HEK293T (cell line): ENCODE data around the gene CCNYL1.

Experiments used
- CTCF ChIA-PET: fragments of 350-600 bp; formaldehyde crosslinking; extraction: SDS; loops from one replicate; lab custom pipeline; 2021; ENCODE audit warnings: antibody characterized with exemption, inconsistent platforms; lab: Yijun Ruan, JAX
- POLR2A ChIA-PET: fragments of 350-600 bp; formaldehyde crosslinking; extraction: SDS; loops from one replicate; lab custom pipeline; 2020; ENCODE audit warnings: antibody characterized with exemption, inconsistent platforms; lab: Yijun Ruan, JAX
- DNase-seq: peaks from one replicate; pipeline ENCODE4 v3.0.0; 2012; ENCODE audit warnings: mixed read lengths; ENCODE audit errors: extremely low spot score
- ARNT ChIP-seq: fragments of 450-650 bp; IDR thresholded peaks from 2 replicates; pipeline ENCODE4 v1.6.1; 2017; ENCODE audit warnings: mild to moderate bottlenecking
- BHLHE40 ChIP-seq: fragments of 450-650 bp; IDR thresholded peaks from 2 replicates; pipeline ENCODE4 v1.6.1; 2016; ENCODE audit warnings: mild to moderate bottlenecking, moderate library complexity, borderline replicate concordance
- CTBP1 ChIP-seq: fragments of 450-650 bp; IDR thresholded peaks from 2 replicates; pipeline ENCODE4 v1.6.1; 2016; ENCODE audit warnings: borderline replicate concordance
- ELF4 ChIP-seq: fragments of 450-650 bp; IDR thresholded peaks from 2 replicates; pipeline ENCODE4 v1.6.1; 2017; ENCODE audit warnings: antibody characterized with exemption
- FOXA1 ChIP-seq: fragments of 450-650 bp; IDR thresholded peaks from 2 replicates; pipeline ENCODE4 v1.6.1; 2016; ENCODE audit warnings: mild to moderate bottlenecking
- FOXK2 ChIP-seq: fragments of 450-650 bp; IDR thresholded peaks from 2 replicates; pipeline ENCODE4 v1.6.1; 2016; ENCODE audit warnings: mild to moderate bottlenecking
- FOXM1 ChIP-seq: fragments of 450-650 bp; IDR thresholded peaks from 2 replicates; pipeline ENCODE4 v1.6.1; 2017; ENCODE audit warnings: mild to moderate bottlenecking, borderline replicate concordance
- HDGF ChIP-seq: fragments of 450-650 bp; IDR thresholded peaks from 2 replicates; pipeline ENCODE4 v1.6.1; 2017; ENCODE audit warnings: antibody characterized with exemption, borderline replicate concordance
- L3MBTL2 ChIP-seq: fragments of 450-650 bp; conservative IDR thresholded peaks from 2 replicates; pipeline ENCODE4 v1.6.1; 2016; ENCODE audit warnings: mild to moderate bottlenecking
- LEF1 ChIP-seq: fragments of 450-650 bp; IDR thresholded peaks from 2 replicates; pipeline ENCODE4 v1.6.1; 2017; ENCODE audit warnings: mild to moderate bottlenecking, borderline replicate concordance
- NFRKB ChIP-seq: fragments of 450-650 bp; IDR thresholded peaks from 2 replicates; pipeline ENCODE4 v1.6.1; 2016; ENCODE audit warnings: mild to moderate bottlenecking, moderate library complexity
- PKNOX1 ChIP-seq: fragments of 450-650 bp; IDR thresholded peaks from 2 replicates; pipeline ENCODE4 v1.6.1; 2016
- SP1 ChIP-seq: fragments of 450-650 bp; IDR thresholded peaks from 2 replicates; pipeline ENCODE4 v1.6.1; 2017
- SUZ12 ChIP-seq: fragments of 450-650 bp; IDR thresholded peaks from 2 replicates; pipeline ENCODE4 v1.6.1; 2016; ENCODE audit warnings: mild to moderate bottlenecking
- TARDBP ChIP-seq: fragments of 450-650 bp; IDR thresholded peaks from 2 replicates; pipeline ENCODE4 v1.6.1; 2016
- ZNF384 ChIP-seq: fragments of 450-650 bp; IDR thresholded peaks from 2 replicates; pipeline ENCODE4 v1.6.1; 2016

Gene CCNYL1

DNA sequence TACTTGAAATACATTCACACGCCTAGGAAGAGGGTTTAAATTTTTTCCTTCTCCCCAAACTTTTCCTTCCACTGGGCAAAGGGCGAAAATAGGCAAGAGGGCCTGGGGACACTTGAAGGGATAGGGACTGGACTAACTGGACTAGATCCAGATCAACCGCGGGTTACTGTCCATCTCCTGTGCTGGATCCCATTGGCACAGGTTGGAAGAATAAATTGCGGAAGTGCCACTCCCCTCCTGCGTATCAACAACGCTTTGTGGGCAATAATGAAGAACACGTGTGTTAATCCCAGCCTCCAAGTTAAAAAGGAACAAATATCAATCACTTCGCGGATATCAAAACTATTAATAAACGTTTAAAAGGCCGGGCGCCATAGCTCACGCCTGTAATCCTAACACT lies 60.0 kb downstream of the CCNYL1 start:
- no peak for TF ChIP-seq CTBP1
- TF ChIP-seq SP1 = no peak
- TF ChIP-seq SUZ12 = no peak
- no peak for TF ChIP-seq FOXA1
- no peak for TF ChIP-seq FOXM1
- no peak for TF ChIP-seq L3MBTL2
- TF ChIP-seq TARDBP = no peak
- no peak for TF ChIP-seq LEF1
- no peak for TF ChIP-seq PKNOX1
- TF ChIP-seq ELF4 = no peak
- TF ChIP-seq BHLHE40 = no peak
- no peak for TF ChIP-seq ARNT
- no peak for TF ChIP-seq HDGF
- CTCF ChIA-PET = no interaction called here
- POLR2A ChIA-PET = no interaction called here
- DNase-seq = no peak

DNA sequence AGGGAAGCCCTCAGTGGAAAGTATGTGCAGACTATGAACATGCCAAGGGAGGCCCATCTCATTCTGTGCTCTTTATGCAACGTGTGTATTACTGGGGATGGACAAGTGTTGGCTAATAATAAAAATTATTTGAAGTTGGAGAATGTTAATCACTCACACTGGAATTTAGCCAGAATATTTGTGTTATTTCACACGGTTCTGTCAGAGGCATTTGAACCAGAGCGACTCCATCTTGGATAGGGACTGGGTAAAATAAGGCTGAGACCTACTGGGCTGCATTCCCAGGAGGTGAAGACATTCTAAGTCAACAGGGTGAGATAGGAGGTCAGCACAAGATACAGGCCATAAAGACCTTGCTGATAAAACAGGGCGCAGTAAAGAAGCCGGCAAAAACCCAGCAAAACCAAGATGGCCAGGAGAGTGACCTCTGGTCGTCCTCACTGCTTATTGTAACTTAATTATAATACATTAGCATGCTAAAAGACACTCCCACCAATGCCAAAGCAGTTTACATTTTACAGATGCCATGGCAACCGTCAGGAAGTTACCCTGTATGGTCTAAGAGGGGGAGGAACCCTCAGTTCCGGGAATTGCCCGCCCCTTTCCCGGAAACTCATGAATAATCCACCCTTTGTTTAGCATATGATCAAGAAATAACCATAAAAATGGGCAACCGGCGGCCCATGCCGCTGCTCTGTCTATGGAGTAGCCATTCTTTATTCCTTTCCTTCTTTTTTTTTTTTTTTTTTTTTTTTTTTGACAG lies 60.8 kb downstream of the CCNYL1 start:
- POLR2A ChIA-PET = no interaction called here
- CTCF ChIA-PET = no interaction called here
- DNase-seq = no peak
- no peak for TF ChIP-seq HDGF
- TF ChIP-seq FOXM1 = no peak
- TF ChIP-seq L3MBTL2 = no peak
- TF ChIP-seq LEF1 = no peak
- no peak for TF ChIP-seq CTBP1
- no peak for TF ChIP-seq ZNF384
- no peak for TF ChIP-seq ELF4
- TF ChIP-seq SUZ12 = no peak
- no peak for TF ChIP-seq TARDBP
- TF ChIP-seq FOXK2 = no peak
- TF ChIP-seq PKNOX1 = no peak
- no peak for TF ChIP-seq BHLHE40

- POLR2A ChIA-PET = no interaction called here
- no peak for DNase-seq
- TF ChIP-seq SUZ12 (no peak), LEF1 (no peak), BHLHE40 (no peak), NFRKB (no peak), L3MBTL2 (no peak), PKNOX1 (no peak), SP1 (no peak), FOXA1 (no peak), ARNT (no peak), ZNF384 (no peak), FOXM1 (no peak), HDGF (no peak), TARDBP (no peak), ELF4 (no peak), FOXK2 (no peak), CTBP1 (no peak)
- CTCF ChIA-PET = no interaction called here
These were observed 61.4 kb downstream of the CCNYL1 start for GRCh38 chr2:207772844-207773205.

DNA sequence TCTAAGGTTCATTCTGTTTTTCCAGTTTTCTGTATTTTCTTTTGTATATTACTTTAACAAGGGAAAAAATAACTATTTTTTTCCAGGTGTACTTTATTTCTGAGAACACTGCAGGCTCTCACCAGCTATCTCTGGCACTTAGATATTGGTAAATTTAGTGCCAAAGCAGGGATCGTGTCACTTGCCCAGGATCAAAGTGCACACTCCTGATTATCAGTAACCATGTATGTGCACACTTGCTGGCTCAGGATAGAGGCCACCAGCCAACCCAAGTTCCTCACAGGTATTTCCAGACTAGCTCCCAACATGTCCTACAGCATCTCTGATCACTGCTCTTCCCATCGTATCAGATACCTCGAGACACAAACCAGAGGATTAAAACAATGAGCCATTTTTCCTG lies 64.0 kb downstream of the CCNYL1 start:
- CTCF ChIA-PET = no interaction called here
- no peak for DNase-seq
- POLR2A ChIA-PET = no interaction called here
- TF ChIP-seq NFRKB = no peak
- no peak for TF ChIP-seq L3MBTL2
- no peak for TF ChIP-seq CTBP1
- no peak for TF ChIP-seq ARNT
- TF ChIP-seq TARDBP = no peak
- no peak for TF ChIP-seq BHLHE40
- no peak for TF ChIP-seq ELF4
- no peak for TF ChIP-seq HDGF
- no peak for TF ChIP-seq FOXK2
- no peak for TF ChIP-seq FOXM1
- TF ChIP-seq SUZ12 = no peak
- TF ChIP-seq LEF1 = no peak
- no peak for TF ChIP-seq FOXA1
- no peak for TF ChIP-seq SP1
- no peak for TF ChIP-seq PKNOX1
- TF ChIP-seq ZNF384 = no peak

- no peak for DNase-seq
- no peak for TF ChIP-seq CTBP1
- TF ChIP-seq SP1 = no peak
- TF ChIP-seq ARNT = no peak
- no peak for TF ChIP-seq FOXM1
- no peak for TF ChIP-seq NFRKB
- no peak for TF ChIP-seq HDGF
- TF ChIP-seq SUZ12 = no peak
- TF ChIP-seq TARDBP = no peak
- no peak for TF ChIP-seq ZNF384
- TF ChIP-seq LEF1 = no peak
- no peak for TF ChIP-seq L3MBTL2
- ChIA-PET POLR2A (no interaction called here), CTCF (interaction anchor here (0.5 kb wide), 1 partner anchor 36 kb away, joined by 3 read pairs; no protein-coding TSS in a partner anchor)
These were observed 65.7 kb downstream of the CCNYL1 start for GRCh38 chr2:207777124-207777523.
